Erythroblast (primary cell): ENCODE measurements around the gene HEPN1.

Source experiments
- GATA1 ChIP-seq: IDR thresholded peaks from 2 replicates; pipeline ENCODE4 v1.6.1; 2011; ENCODE audit warnings: low read depth, mild to moderate bottlenecking, control low read depth, low read length, moderate library complexity
- POLR2A ChIP-seq: IDR thresholded peaks from 2 replicates; pipeline ENCODE4 v1.6.1; 2011; ENCODE audit warnings: mild to moderate bottlenecking, low read length

DNA sequence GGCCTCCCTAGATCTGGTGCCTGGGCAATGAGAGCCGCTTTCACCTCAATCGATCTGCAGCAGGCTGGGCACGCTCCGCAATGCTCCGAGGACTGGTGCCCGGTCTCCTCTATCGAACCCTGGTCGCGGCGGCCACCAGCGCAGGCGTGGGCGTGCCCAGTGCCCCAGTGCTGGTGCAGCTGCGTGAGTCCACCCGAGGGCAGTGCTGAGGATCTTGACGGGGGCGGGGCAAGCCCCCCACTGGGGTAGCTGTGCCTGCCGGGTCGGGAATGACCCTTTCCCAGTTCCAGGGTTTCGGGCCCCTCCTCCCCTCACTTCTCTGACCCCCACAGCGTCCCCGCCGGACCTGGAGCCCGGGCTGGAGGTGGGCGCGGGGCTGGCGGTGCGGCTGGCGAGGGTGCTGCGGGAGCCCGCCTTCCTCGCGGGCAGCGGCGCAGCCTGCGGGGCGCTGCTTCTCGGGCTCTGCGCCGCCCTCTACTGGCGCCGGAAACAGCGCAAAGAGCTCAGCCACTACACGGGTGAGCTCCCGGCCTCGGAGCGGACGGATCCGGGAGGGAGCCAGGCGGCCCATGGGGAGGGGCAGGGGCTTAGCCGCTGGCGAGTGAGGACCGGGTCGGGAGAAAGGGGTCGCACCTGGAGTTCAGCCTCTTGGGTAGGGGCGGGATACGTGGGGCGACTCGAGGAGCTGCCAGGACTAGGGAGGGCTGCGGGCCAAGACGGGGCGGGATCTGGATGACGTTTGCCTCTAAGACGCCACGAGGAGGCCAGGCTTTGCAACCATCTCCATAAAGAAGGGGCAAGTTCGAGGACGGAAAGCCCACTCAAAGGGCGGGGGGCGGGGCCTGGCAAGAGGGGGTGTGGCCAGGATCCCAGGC lies 42.9 kb upstream of the HEPN1 start:
- TF ChIP-seq POLR2A = no peak
- TF ChIP-seq GATA1 = no peak
